Measurements from ENCODE around the gene HTRA3.

- TF ChIP-seq CTCF (IDR thresholded peaks at IDR 0.05; ENCODE audit: insufficient read depth, low read length, poor library complexity, severe bottlenecking) (no peak), EZH2phosphoT487 (conservative IDR thresholded peaks at IDR 0.05; ENCODE audit: low read length) (no peak)
Measured at GRCh38 chr4:8265171-8265929, 4.2 kb upstream of the HTRA3 start.

All from SU-DHL-6 (cell line).